Iris pigment epithelial cell (primary cell): ENCODE measurements around the gene PHF8.

Source experiments
- DNase-seq: peaks from one replicate; pipeline ENCODE4 v3.0.0-alpha.2; 2011; ENCODE audit warnings: low read depth

Gene PHF8

GRCh38 chrX:54012830-54013500 lies 31.3 kb downstream of the PHF8 start:
- no peak for DNase-seq

- peak; percentile 6 for DNase-seq
Measured at GRCh38 chrX:54007682-54008081, 36.6 kb downstream of the PHF8 start.

DNA sequence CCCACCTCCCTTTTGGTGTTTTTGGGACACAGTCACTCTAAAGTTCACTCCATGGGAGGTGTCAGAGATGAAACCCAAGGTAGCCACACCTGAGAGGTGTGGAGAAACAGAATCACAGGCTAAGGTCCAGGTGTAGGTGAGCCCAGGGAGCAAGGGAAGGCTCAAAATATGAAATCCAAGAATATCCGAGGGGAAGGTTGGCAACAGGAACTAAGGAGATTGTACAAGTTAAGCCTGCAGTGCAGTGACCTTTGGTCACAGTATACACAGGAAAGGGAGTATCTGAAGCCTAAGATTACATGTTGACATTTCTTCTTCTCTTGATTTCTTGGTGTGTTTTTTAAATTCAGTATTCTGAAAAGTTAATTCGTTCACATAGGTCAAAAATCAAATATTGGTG lies 46.5 kb downstream of the PHF8 start:
- DNase-seq: no peak

GRCh38 chrX:53992589-53992988 lies 51.7 kb downstream of the PHF8 start:
- no peak for DNase-seq

GRCh38 chrX:53990171-53990570 lies 54.1 kb downstream of the PHF8 start:
- peak; percentile 39 for DNase-seq

- no peak for DNase-seq
Measured at GRCh38 chrX:53984895-53985294, 59.4 kb downstream of the PHF8 start.

- no peak for DNase-seq
Measured at GRCh38 chrX:53974529-53974928, 69.7 kb downstream of the PHF8 start.

GRCh38 chrX:53969540-53969939 lies 74.7 kb downstream of the PHF8 start:
- no peak for DNase-seq

- no peak for DNase-seq
Measured at GRCh38 chrX:53950130-53950733, 94.0 kb downstream of the PHF8 start.

GRCh38 chrX:53940180-53940579 lies 104.1 kb downstream of the PHF8 start:
- DNase-seq: no peak

- no peak for DNase-seq
Measured at GRCh38 chrX:53939127-53939526, 105.1 kb downstream of the PHF8 start.

- peak; percentile 59 for DNase-seq
Measured at GRCh38 chrX:53930515-53931380, 113.5 kb downstream of the PHF8 start.

DNA sequence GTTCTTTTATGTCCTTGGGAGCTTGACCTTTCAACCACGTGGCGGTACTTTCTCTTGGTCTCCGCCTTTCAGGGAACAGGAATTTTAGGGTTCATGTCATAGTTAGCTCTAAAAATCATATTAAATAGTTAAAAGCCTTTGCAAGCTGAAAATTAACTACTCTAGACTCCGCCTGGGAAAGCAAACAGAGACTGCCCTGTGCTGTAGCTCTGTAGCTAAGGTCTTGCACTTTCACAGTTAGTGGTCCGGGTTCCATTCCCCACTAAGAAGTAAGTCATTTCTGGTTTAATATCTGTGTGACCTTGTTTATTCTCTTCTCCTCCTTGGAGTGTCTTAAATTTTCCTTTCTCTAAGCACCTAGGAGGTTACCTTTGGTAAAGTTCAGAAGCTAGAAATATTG lies 118.2 kb downstream of the PHF8 start:
- no peak for DNase-seq

DNA sequence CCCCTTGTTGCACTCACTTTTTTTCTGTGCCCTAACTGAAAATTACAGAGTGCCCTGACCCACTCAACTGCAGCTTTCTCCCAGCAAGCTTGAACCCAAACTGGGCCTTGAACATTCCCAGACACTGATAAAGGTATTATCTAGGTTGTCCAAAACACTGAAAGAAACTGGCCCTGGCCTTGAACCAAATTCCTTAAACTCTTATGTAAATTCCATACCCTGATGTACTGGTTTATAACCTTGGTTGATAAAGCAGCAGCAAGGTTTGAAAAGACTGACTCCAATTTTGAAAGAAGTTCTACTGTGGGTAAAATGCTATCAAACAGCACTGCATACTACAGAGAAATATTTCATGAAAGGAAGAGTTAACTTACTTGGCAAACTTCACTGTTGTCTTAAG lies 125.6 kb downstream of the PHF8 start:
- DNase-seq: peak; percentile 18

- DNase-seq: no peak
Measured at GRCh38 chrX:53900623-53901022, 143.7 kb downstream of the PHF8 start.

- no peak for DNase-seq
Measured at GRCh38 chrX:53895270-53895669, 149.0 kb downstream of the PHF8 start.
